Measurements from ENCODE around the gene DRC3.

GRCh38 chr17:18045691-18046350, 73.2 kb downstream of the DRC3 start:
- TF ChIP-seq PAX5 (IDR thresholded peaks at IDR 0.05; ENCODE audit: borderline replicate concordance, low read depth, low read length) (no peak), STAT3 (IDR thresholded peaks at IDR 0.05; ENCODE audit: low read depth, low read length) (no peak), TBL1XR1 (IDR thresholded peaks at IDR 0.05; ENCODE audit: low read depth, low read length) (no peak), YY1 (IDR thresholded peaks at IDR 0.05; ENCODE audit: low read depth, low read length) (no peak), RELA (IDR thresholded peaks at IDR 0.05; ENCODE audit: borderline replicate concordance, partially characterized antibody) (no peak), CTCF (IDR thresholded peaks at IDR 0.05 in 2 of 3, conservative IDR thresholded peaks at IDR 0.05 in 1 of 3; ENCODE audit: control insufficient read depth in 2 of 3, extremely low read depth in 1 of 3, insufficient read depth in 1 of 3, low read depth in 3 of 3, low read length in 3 of 3) (no peak), PBX3 (IDR thresholded peaks at IDR 0.05; ENCODE audit: insufficient replicate concordance, low read depth, low read length) (no peak), POLR2A (IDR thresholded peaks at IDR 0.05; ENCODE audit: low read depth, low read length) (no peak), SREBF1 (IDR thresholded peaks at IDR 0.05; ENCODE audit: low read length) (no peak), SRF (IDR thresholded peaks at IDR 0.05; ENCODE audit: low read depth in 2 of 2, low read length in 2 of 2) (no peak), PML (IDR thresholded peaks at IDR 0.05; ENCODE audit: low read length) (no peak), ZBED1 (IDR thresholded peaks at IDR 0.05; ENCODE audit: borderline replicate concordance) (no peak), RAD21 (IDR thresholded peaks at IDR 0.05; ENCODE audit: insufficient read depth, low read depth, low read length) (no peak), ZBTB33 (IDR thresholded peaks at IDR 0.05) (no peak)
